HCT116 (cell line): Measurements from ENCODE around the gene FAM135A. TPM values are rescaled to one million over a fixed set of nuclear protein-coding genes. Genes with fewer than 3 reads are reported as not detected.

Experiments
- ATAC-seq: fragments of 200-7000 bp; cut with Tn5 transposase; 2 replicates; pipeline ENCODE4 v1.9.1; 2020; ENCODE audit warnings: mild to moderate bottlenecking, moderate library complexity
- BruUV-seq: library from RNA; stranded (reverse); fragments of 400-500 nt; replicated peaks from 2 replicates; lab custom pipeline; 2021; lab: Mats Ljungman, UMichigan
- CTCF ChIA-PET: fragments of 300-600 bp; sonication (Branson Sonifier 250); formaldehyde crosslinking; loops from one replicate; lab custom pipeline; 2021; ENCODE audit warnings: antibody characterized with exemption; lab: Charles Lee
- POLR2A ChIA-PET: fragments of 300-600, 350-600 bp; sonication (Branson Sonifier 250); formaldehyde crosslinking; loops from one replicate; lab custom pipeline; 2021; ENCODE audit warnings: antibody characterized with exemption; lab: Charles Lee
- RAD21 ChIA-PET, 2 experiments: fragments of 300-600 bp; sonication (Branson Sonifier 250); formaldehyde crosslinking; loops; one replicate each; lab custom pipeline; 2023; ENCODE audit warnings: low total read pairs in 2 of 2; ENCODE audit not compliant: uncharacterized antibody in 2 of 2, unreplicated experiment in 2 of 2, low non-redundant PET in 1 of 2; lab: Charles Lee
- DNase-seq: peaks from one replicate; pipeline ENCODE4 v3.0.0-alpha.2; 2010; ENCODE audit warnings: low read depth, low spot score
- H2AFZ ChIP-seq: fragments of 200-600 bp; shearing (Covaris generic), sonication (generic); 2 replicates; pipeline ENCODE4 v1.6.1; 2017; ENCODE audit warnings: low read depth, mixed run types, mixed read lengths, antibody characterized with exemption, low read length; ENCODE audit not compliant: poor library complexity, severe bottlenecking
- H3K27ac ChIP-seq: 2 replicates; pipeline ENCODE4 v1.5.1; 2012; ENCODE audit warnings: low read depth, low read length
- H3K27me3 ChIP-seq: fragments of 200-600 bp; sonication (generic); 2 replicates; pipeline ENCODE4 v1.6.1; 2016; ENCODE audit warnings: mixed run types, low read length, mixed read lengths; ENCODE audit not compliant: insufficient read depth
- H3K36me3 ChIP-seq, 2 experiments: fragments of 200-500 bp in 1 of 2; fragments of 200-600 bp in 1 of 2; sonication (Bioruptor generic) in 1 of 2; sonication (generic) in 1 of 2; 2 replicates each; pipeline versions ENCODE4 v1.5.1 to v1.6.1; 2014 to 2016; ENCODE audit warnings: low read length in 2 of 2, inconsistent platforms in 1 of 2, mixed read lengths in 1 of 2, mixed run types in 1 of 2; ENCODE audit not compliant: insufficient read depth in 2 of 2, control insufficient read depth in 1 of 2
- H3K4me1 ChIP-seq, 2 experiments: fragments of 200-600 bp in 1 of 2; sonication (generic) in 1 of 2; 2 replicates each; pipeline versions ENCODE4 v1.5.1 to v1.6.1; 2012 to 2017; ENCODE audit warnings: low read length in 2 of 2, inconsistent platforms in 1 of 2, mild to moderate bottlenecking in 1 of 2, mixed read lengths in 1 of 2, mixed run types in 1 of 2, moderate library complexity in 1 of 2; ENCODE audit not compliant: insufficient read depth in 2 of 2, control insufficient read depth in 1 of 2
- H3K4me2 ChIP-seq: fragments of 200-600 bp; sonication (generic); 2 replicates; pipeline ENCODE4 v1.6.1; 2017; ENCODE audit warnings: mixed run types, low read length, mixed read lengths
- H3K4me3 ChIP-seq, 2 experiments: fragments of 200-600 bp in 1 of 2; sonication (generic) in 1 of 2; replicated peaks in 1 of 2; 2 replicates each; pipeline ENCODE4 v1.5.1; 2011 to 2016; ENCODE audit warnings: low read length in 2 of 2, control low read depth in 1 of 2, low read depth in 1 of 2, mild to moderate bottlenecking in 1 of 2, mixed read lengths in 1 of 2, mixed run types in 1 of 2
- H3K79me2 ChIP-seq: fragments of 200-600 bp; sonication (generic); 2 replicates; pipeline ENCODE4 v1.6.1; 2017; ENCODE audit warnings: mild to moderate bottlenecking, mixed run types, low read length, moderate library complexity, mixed read lengths; ENCODE audit not compliant: insufficient read depth
- H3K9ac ChIP-seq: fragments of 200-600 bp; sonication (generic); 2 replicates; pipeline ENCODE4 v1.6.1; 2016; ENCODE audit warnings: low read length, mixed read lengths
- H3K9me2 ChIP-seq: fragments of 200-600 bp; sonication (generic), shearing (Covaris generic); 2 replicates; pipeline ENCODE4 v1.6.1; 2017; ENCODE audit warnings: mixed run types, mild to moderate bottlenecking, moderate library complexity; ENCODE audit not compliant: insufficient read depth
- H3K9me3 ChIP-seq, 2 experiments: fragments of 200-500 bp in 1 of 2; fragments of 200-600 bp in 1 of 2; sonication (Bioruptor generic) in 1 of 2; sonication (generic) in 1 of 2; 2 replicates each; pipeline ENCODE4 v1.6.1; 2014 to 2017; ENCODE audit warnings: low read length in 2 of 2, mixed read lengths in 2 of 2, inconsistent platforms in 1 of 2, low read depth in 1 of 2, mild to moderate bottlenecking in 1 of 2, mixed run types in 1 of 2, moderate library complexity in 1 of 2; ENCODE audit not compliant: control insufficient read depth in 1 of 2, insufficient read depth in 1 of 2
- H4K20me1 ChIP-seq: fragments of 200-600 bp; sonication (generic), shearing (Covaris generic); 2 replicates; pipeline ENCODE4 v1.6.1; 2017; ENCODE audit warnings: mixed run types, mild to moderate bottlenecking, moderate library complexity; ENCODE audit not compliant: insufficient read depth
- CBX3 ChIP-seq: IDR thresholded peaks from 2 replicates; pipeline ENCODE4 v1.6.1; 2012; ENCODE audit warnings: low read depth
- CEBPB ChIP-seq: IDR thresholded peaks from 2 replicates; pipeline ENCODE4 v1.6.1; 2012; ENCODE audit warnings: low read depth
- EGR1 ChIP-seq: IDR thresholded peaks from 2 replicates; pipeline ENCODE4 v1.6.1; 2012; ENCODE audit warnings: low read depth
- FOSL1 ChIP-seq: IDR thresholded peaks from 2 replicates; pipeline ENCODE4 v1.6.1; 2012; ENCODE audit warnings: low read depth
- JUND ChIP-seq: IDR thresholded peaks from 2 replicates; pipeline ENCODE4 v1.6.1; 2012
- MAX ChIP-seq: IDR thresholded peaks from 2 replicates; pipeline ENCODE4 v1.6.1; 2012
- POLR2A ChIP-seq: IDR thresholded peaks from 2 replicates; pipeline ENCODE4 v1.7.0; 2011; ENCODE audit warnings: borderline replicate concordance; ENCODE audit not compliant: insufficient read depth, insufficient read length; ENCODE audit errors: extremely low read depth
- POLR2AphosphoS5 ChIP-seq: IDR thresholded peaks from 2 replicates; pipeline ENCODE4 v1.6.1; 2011; ENCODE audit warnings: mild to moderate bottlenecking, low read depth, low read length, moderate library complexity
- RAD21 ChIP-seq: IDR thresholded peaks from 2 replicates; pipeline ENCODE4 v1.6.1; 2012; ENCODE audit warnings: low read depth, mild to moderate bottlenecking
- REST ChIP-seq: IDR thresholded peaks from 2 replicates; pipeline ENCODE4 v1.6.1; 2012; ENCODE audit warnings: low read depth
- SIN3A ChIP-seq: IDR thresholded peaks from 2 replicates; pipeline ENCODE4 v1.6.1; 2012; ENCODE audit warnings: low read depth
- SP1 ChIP-seq: IDR thresholded peaks from 2 replicates; pipeline ENCODE4 v1.6.1; 2012; ENCODE audit warnings: low read depth
- SRF ChIP-seq: IDR thresholded peaks from 2 replicates; pipeline ENCODE4 v1.6.1; 2012; ENCODE audit warnings: low read depth
- TCF7L2 ChIP-seq: IDR thresholded peaks from 2 replicates; pipeline ENCODE4 v1.7.0; 2011; ENCODE audit warnings: borderline replicate concordance, inconsistent platforms; ENCODE audit not compliant: insufficient read depth, insufficient read length; ENCODE audit errors: extremely low read depth
- YY1 ChIP-seq: IDR thresholded peaks from 2 replicates; pipeline ENCODE4 v1.6.1; 2011; ENCODE audit warnings: low read length, low read depth, moderate library complexity, mild to moderate bottlenecking; ENCODE audit not compliant: insufficient replicate concordance; ENCODE audit errors: extremely low read depth
- ZFX ChIP-seq: fragments of 450-650 bp; IDR thresholded peaks from 2 replicates; pipeline ENCODE4 v1.6.1; 2017
- ZNF274 ChIP-seq: fragments of 200-500 bp; sonication (Bioruptor generic); IDR thresholded peaks from 2 replicates; pipeline ENCODE4 v1.6.1; 2014; ENCODE audit warnings: mild to moderate bottlenecking, low read depth, low read length, inconsistent platforms
- intact Hi-C: fragments of 100-400 bp; cut with micrococcal nuclease; formaldehyde crosslinking; loops from 2 replicates; pipeline ENCODE4 v1.10.0; 2022
- total RNA-seq: library from RNA; stranded (reverse); gene quantifications from one replicate; pipeline ENCODE4 v1.2.1, GENCODE V29; 2021; ENCODE audit not compliant: unreplicated experiment

The FAM135A gene
- total RNA-seq, 1 experiment from 2014 or later: 20.8 TPM

GRCh38 chr6:70421509-70421908 lies 8.2 kb downstream of the FAM135A start:
- RAD21 ChIA-PET: interaction anchor here in 1 of 2 experiments (1.0 kb wide), 1 partner anchor 50 kb away, joined by 3 read pairs; no protein-coding TSS in a partner anchor
- Histone ChIP-seq H3K9me3 (no peaks in the 10 kb centered on the region), H3K9me2 (no peaks in the 10 kb centered on the region), H2AFZ (no peak overlapping the region), H3K4me2 (no peak overlapping the region), H3K27ac (no peak overlapping the region), H4K20me1 (no peaks in the 10 kb centered on the region), H3K4me1 (no peaks in the 10 kb centered on the region), H3K79me2 (peaks cover 89% of the 10 kb centered on the region), H3K9ac (no peak overlapping the region), H3K4me3 (no peak overlapping the region), H3K36me3 (peaks cover 0 to 19% of the 10 kb centered on the region in 2 experiments; a peak in 1 of 4 replicates), H3K27me3 (no peaks in the 10 kb centered on the region)
- TF ChIP-seq SRF: no peak
- no peak for TF ChIP-seq YY1
- no peak for TF ChIP-seq SP1
- TF ChIP-seq ZNF274: no peak
- TF ChIP-seq JUND: no peak
- TF ChIP-seq SIN3A: no peak
- no peak for TF ChIP-seq POLR2A
- no peak for TF ChIP-seq POLR2AphosphoS5
- TF ChIP-seq RAD21: no peak
- no TSS peak for BruUV-seq
- ATAC-seq (no peak), DNase-seq (no peak)
- CTCF ChIA-PET: no interaction called here
- POLR2A ChIA-PET: interaction anchor here (1.3 kb wide), 1 partner anchor 8 kb away, joined by 5 read pairs; the partner anchor contains the start of gene FAM135A
- intact Hi-C loops: no loop called here

- H3K4me3 ChIP-seq: no peak overlapping the region
- intact Hi-C loops: no loop called here
- CTCF ChIA-PET: no interaction called here
- no peaks in the 10 kb centered on the region for H3K4me1 ChIP-seq
- no peaks in the 10 kb centered on the region for H4K20me1 ChIP-seq
- BruUV-seq: no TSS peak
- no peak overlapping the region for H2AFZ ChIP-seq
- H3K36me3 ChIP-seq: peaks cover 7 to 18% of the 10 kb centered on the region in 2 experiments
- no peak overlapping the region for H3K9ac ChIP-seq
- no peaks in the 10 kb centered on the region for H3K27me3 ChIP-seq
- no peak for ATAC-seq
- RAD21 ChIA-PET: no interaction called here
- TF ChIP-seq CEBPB: no peak
- no peak for TF ChIP-seq RAD21
- no peak for TF ChIP-seq SRF
- no peak for TF ChIP-seq FOSL1
- no peak for TF ChIP-seq ZNF274
- no peak for TF ChIP-seq MAX
- no peak for TF ChIP-seq TCF7L2
- TF ChIP-seq REST: no peak
- TF ChIP-seq CBX3: no peak
- no peak for TF ChIP-seq EGR1
- TF ChIP-seq ZFX: no peak
- no peak for TF ChIP-seq SP1
- TF ChIP-seq, all 23 proteins: peak for 0
- H3K9me2 ChIP-seq: no peaks in the 10 kb centered on the region
- DNase-seq: no peak
- H3K4me2 ChIP-seq: no peak overlapping the region
- POLR2A ChIA-PET: interaction anchor here (1.0 kb wide), 1 partner anchor 10 kb away, joined by 3 read pairs; the partner anchor contains the start of gene FAM135A
- H3K9me3 ChIP-seq: no peaks in the 10 kb centered on the region
- peaks cover 75% of the 10 kb centered on the region for H3K79me2 ChIP-seq
- H3K27ac ChIP-seq: no peak overlapping the region
These were observed 10.2 kb downstream of the FAM135A start for GRCh38 chr6:70423189-70424134.
